Retinal pigment epithelial cell (primary cell): ENCODE results near the gene ACOX3.

ENCODE experiments used
- DNase-seq: peaks from one replicate; pipeline ENCODE4 v3.0.0-alpha.2; 2010; ENCODE audit warnings: low read depth
- H3K4me3 ChIP-seq: 2 replicates; pipeline ENCODE4 v1.5.1; 2011; ENCODE audit warnings: mild to moderate bottlenecking, low read length, control low read depth, moderate library complexity
- TF ChIP-seq, protein P1 (sequence below): conservative IDR thresholded peaks from 2 replicates; pipeline ENCODE4 v1.5.1; 2011; ENCODE audit warnings: low read depth, low read length, control low read depth, inconsistent platforms

ACOX3 gene

GRCh38 chr4:8411351-8412180 is 29.0 kb downstream of the ACOX3 start:
- no peak for DNase-seq
- TF ChIP-seq, protein P1, sequence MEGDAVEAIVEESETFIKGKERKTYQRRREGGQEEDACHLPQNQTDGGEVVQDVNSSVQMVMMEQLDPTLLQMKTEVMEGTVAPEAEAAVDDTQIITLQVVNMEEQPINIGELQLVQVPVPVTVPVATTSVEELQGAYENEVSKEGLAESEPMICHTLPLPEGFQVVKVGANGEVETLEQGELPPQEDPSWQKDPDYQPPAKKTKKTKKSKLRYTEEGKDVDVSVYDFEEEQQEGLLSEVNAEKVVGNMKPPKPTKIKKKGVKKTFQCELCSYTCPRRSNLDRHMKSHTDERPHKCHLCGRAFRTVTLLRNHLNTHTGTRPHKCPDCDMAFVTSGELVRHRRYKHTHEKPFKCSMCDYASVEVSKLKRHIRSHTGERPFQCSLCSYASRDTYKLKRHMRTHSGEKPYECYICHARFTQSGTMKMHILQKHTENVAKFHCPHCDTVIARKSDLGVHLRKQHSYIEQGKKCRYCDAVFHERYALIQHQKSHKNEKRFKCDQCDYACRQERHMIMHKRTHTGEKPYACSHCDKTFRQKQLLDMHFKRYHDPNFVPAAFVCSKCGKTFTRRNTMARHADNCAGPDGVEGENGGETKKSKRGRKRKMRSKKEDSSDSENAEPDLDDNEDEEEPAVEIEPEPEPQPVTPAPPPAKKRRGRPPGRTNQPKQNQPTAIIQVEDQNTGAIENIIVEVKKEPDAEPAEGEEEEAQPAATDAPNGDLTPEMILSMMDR, result no peak
- no peak overlapping the region for H3K4me3 ChIP-seq

DNA sequence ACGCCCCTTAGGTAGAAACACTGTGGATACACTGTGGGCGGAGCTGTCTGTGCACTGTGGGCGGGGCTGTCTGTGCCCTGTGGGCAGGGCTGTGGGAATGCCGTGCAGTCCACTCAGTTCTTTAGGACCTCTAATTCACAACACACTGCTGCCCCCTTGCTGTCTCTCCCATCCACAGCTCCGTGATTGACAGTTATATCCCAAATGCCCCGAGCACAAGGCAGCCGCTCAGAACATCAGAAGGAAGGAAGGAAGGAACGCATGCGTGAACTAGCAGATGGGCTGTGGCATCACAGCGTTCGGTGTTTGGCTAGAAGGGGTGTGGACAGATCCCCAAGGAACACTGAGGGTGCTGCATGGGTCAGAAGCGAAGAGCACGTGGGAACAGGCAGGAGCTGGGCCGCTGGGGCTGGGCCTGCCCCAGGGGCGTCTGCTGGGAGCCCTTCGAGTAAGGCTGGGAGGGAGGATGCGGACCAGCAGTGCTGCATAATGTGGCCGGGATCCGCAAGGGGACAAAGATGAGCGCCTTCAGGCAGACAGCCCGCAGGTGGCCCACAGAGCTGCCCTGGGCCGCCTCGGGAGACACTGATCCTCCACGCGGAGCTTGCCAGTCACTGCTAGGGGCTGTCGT is 29.8 kb downstream of the ACOX3 start:
- peak; percentile 37 for DNase-seq
- no peak overlapping the region for H3K4me3 ChIP-seq
- TF ChIP-seq, protein P1, result peak; percentile 57

GRCh38 chr4:8410066-8410625 is 30.4 kb downstream of the ACOX3 start:
- no peak for DNase-seq
- H3K4me3 ChIP-seq, result no peak overlapping the region
- TF ChIP-seq, protein P1, result no peak

DNA sequence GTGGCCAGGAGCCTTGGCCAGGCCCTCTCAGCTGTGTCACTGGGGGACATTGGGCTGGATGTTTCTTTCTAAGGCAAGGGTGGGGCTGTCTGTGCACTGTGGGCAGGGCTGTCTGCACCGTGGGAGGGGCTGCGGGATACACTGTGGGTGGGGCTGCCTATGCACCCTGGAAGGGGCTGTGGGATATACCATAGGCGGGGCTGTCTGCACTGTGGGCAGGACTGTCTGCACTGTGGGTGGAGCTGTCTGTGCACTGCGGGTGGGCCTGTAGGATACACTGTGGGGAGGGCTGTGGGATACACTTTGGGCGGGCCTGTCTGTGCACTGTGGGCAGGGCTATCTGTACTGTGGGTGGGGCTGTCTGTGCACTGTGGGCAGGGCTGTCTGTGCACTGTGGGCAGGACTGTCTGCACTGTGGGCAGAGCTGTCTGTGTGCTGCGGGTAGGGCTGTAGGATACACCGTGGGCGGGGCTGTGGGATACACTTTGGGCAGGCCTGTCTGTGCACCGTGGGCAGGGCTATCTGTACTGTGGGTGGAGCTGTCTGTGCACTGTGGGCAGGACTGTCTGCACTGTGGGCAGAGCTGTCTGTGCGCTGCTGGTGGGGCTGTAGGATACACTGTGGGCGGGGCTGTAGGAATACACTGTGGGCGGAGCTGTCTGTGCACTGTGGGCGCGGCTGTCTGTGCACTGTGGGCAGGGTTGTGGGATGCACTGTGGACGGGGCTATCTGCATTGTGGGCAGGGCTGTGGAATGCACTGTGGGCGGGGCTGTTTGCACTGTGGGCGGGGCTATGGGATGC is 31.1 kb downstream of the ACOX3 start:
- H3K4me3 ChIP-seq, result no peak overlapping the region
- TF ChIP-seq, protein P1, result no peak
- no peak for DNase-seq

GRCh38 chr4:8407756-8408155 is 32.8 kb downstream of the ACOX3 start:
- H3K4me3 ChIP-seq, result no peak overlapping the region
- DNase-seq, result no peak
- TF ChIP-seq, protein P1, result no peak

- no peak overlapping the region for H3K4me3 ChIP-seq
- no peak for DNase-seq
- TF ChIP-seq, protein P1, result no peak
Observed at GRCh38 chr4:8407316-8407715, 33.2 kb downstream of the ACOX3 start.
